GM18861 (cell line): ENCODE results near the gene CNNM3.
A peak's percentile ranks its signal among the peaks of the same experiment; 100 is the strongest.
"Not testable (repeated sequence)": the region's sequence is repeated elsewhere in the genome, so short reads cannot be mapped to it uniquely, and the experiment has no call there.

ENCODE experiments used
- ATAC-seq: cut with Tn5 transposase; IDR thresholded peaks from one replicate; pipeline ENCODE4 v1.9.1; 2021; ENCODE audit not compliant: unreplicated experiment

CNNM3 gene

DNA sequence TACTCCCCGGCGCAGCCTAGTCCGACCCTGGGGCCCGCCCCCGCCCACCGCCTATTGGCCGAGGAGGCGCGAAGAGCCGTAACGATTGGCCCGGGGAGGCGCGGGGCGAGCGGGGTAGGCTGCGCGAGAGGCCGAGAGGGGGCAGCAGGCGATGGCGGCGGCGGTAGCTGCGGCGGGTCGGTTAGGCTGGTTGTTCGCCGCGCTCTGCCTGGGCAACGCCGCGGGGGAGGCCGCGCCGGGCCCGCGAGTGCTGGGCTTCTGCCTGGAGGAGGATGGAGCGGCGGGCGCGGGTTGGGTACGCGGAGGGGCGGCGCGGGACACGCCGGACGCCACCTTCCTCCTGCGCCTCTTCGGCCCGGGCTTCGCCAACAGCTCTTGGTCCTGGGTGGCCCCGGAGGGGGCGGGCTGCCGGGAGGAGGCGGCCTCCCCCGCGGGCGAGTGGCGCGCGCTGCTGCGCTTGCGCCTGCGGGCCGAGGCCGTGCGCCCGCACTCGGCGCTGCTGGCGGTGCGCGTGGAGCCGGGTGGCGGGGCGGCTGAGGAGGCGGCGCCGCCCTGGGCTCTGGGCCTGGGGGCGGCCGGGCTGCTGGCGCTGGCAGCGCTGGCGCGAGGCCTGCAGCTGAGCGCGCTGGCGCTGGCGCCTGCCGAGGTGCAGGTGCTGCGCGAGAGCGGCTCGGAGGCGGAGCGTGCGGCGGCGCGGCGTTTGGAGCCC is at the start of gene CNNM3:
TSS of gene CNNM3 (plus strand) at position 142 of the 709 bp plus-strand sequence. CDS start at position 152, 10 bp downstream.
- peak; percentile 65 for ATAC-seq

DNA sequence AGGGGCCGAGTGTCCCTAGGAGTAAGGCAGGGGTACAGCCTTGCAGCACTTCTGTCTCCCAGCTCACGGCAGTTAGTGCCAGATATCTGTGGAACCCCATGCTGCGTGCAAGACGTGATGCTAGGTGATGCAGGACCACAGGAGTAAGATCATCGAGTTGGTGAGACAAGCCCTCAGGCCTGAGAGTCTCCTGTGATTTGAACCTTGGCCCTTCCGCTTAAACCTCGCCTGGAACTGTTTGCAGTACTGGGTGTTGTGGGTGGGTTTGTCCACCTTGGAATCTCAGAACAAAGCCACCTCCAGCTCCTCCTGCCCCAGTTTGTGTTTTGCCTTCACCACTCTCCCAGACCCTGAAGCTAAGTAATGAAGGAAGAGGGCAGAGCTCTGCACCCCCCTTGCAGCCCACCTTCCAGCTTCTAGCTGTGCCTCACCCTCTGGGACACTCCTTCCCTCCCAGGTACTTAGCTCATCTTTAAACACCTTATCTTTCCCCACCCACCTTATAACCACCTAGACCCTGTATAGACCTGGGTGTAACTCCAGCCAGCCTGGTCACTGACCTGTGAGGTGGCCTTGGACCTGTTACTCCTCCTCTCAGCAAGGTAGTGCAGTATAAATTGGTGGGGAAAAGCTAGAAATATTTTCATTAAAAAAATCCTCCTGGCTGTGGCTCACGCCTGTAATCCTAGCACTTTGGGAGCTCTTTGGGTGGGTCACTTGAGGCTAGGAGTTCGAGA is 48.8 kb upstream of the CNNM3 start:
- no peak for ATAC-seq

DNA sequence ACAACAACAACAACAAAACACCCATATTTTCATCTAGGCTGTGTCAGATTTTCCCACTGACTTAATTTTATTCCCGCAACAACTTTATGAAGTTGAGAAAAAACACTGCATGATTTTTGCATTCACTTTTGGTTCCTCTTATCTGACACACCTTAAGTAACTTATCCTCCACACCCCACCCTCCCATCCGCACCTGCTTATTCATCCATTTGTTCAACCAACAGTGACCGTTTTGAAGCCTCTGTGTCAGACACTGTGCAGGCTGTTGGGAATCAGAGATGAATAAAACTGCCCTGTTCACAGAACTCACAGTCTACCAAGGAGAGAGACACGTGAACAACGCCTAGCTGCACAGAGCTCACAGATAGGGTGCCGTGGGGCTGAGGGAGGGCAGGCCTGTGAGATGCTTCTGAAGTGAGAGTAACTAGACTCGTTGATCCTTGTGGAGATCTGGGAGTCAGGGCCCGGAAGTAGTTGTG is 47.9 kb upstream of the CNNM3 start:
- no peak for ATAC-seq

DNA sequence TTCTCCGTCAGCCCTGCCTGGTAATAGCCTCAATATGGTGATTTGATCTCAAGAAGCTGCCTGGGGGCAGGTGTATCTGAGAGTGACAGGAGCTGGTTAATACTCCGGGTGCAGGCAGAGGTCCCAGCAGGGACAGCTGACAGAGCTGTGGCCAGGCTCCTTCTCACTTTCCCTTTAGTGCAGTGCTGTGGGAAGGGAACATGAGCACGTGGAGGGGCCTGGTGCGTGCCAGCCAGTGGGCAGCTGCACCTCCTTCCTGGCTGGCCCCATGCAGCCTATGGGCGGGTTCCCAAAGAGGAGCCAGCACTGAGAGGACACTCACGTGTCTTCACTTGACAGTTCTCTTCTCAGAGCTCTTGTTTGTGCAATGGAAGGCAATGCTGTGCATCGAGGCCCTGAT is 46.3 kb upstream of the CNNM3 start:
- no peak for ATAC-seq

DNA sequence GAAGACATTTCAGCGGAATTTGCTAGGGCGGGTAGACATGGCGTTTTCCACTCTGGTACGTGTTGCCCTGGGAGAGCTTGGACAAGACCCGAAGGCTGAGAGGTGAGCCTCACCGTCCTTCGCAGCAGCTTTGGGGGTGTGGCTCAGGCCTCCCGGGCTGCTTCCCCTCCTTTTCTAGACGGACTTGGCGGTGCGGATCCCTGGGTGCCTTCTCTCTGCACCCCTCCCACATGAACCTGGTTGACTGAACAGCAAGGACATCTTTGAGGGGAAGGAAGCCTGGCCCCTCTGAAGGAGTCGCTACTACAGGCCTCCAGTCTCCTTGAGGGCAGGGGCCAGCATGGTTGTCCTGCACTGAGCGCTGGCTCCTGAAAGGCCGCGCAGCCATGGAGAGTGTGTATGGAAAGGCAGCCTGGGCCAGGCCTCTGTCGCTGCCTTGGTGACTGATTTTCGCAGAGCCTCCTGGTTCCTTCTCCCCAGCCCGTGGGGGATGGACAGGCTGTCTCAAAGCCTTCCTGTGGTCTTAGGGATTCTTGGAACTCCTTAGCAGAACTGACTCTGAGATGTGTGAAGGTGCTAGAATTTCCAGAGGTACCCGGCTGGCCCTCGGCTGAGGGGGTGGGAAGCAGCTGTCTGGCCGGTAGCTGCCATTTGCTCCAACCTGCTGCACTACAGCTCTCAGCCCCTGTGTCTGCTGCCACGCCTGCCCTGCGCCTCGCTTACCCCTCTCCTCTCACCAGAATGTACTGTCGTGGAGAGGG is 45.4 kb upstream of the CNNM3 start:
- ATAC-seq = no peak

DNA sequence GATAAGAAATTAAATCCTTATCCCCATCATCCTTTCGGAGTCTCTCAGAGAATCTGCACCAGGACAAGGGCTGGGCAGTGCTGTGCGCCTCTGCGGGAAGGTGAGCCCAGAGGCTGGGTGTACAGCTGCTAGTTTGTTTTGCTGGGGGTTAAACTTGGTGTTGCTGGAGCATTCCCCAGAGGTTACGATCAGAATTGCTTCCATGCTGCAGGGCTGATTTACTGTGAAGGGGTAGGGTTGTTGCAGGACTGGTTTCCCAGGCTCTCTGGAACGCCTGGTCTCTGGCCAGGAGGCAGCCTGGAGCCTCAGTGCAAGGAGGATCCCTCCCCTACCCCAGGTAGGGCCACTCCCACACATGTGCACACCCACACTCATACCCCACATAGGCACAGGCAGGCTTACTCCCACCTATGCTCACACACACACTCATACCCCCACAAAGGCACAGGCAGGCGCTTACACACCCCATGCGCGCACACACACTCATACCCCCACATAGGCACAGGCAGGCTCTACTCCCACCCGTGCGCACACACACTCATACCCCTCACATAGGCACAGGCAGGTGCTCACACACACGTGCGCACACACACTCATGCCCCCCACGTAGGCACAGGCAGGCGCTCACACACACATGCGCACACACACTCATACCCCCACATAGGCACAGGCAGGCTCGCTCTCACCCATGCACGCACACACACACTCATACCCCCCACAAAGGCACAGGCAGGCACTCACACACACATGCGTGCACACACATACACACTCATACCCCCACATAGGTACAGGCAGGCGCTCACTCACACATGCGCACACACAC is 44.1 kb upstream of the CNNM3 start:
- no peak for ATAC-seq

DNA sequence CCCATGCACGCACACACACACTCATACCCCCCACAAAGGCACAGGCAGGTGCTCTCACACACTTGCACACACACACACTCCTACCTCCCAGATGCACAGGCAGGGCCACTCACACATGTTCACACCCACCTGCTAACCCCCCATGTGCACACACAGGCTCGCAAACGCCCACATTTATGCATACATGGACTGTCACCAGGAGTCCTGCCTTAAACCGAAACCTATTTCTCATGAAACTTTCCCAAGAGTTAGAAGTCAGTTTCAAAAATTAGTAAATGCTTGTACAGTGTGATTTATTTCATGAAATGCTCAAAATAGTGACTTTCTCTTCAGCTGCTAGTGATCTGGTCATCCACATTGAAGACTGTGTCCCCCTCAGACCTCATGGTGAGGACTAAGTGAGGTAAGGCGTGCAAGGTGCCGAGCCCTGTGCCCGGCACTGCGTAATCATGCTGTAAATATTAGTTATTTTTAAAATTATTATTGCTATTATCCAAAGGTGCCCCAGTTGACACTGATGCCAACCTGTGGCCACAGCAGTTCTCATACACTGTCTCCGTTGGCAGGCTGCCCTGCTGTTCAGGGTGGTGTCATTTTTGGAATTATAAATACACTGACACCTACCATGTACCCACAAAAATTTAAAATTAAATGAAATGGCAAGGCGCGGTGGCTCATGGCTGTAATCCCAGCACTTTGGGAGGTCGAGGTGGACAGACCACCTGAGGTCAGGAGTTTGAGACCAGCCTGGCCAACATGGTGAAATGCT is 43.0 kb upstream of the CNNM3 start:
- no peak for ATAC-seq

DNA sequence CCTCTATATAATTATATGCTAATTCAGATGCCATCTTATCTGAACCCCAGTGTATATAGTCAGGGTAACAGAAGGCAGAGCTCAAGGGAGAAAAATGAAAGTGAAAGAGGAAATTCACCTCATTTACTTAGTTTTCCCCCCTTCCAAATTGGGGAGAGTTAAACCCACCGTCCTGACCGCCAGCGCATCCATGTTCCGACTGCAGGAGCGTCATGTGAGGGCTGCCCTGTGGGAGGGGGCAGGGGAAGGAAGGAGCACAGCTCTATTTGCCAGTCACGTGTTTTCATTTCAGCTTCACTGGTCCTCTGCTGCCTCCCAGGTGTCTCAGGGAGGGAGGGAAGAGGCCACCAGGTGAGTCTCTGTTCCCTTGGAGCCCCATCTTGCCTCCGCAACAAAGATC is 42.1 kb upstream of the CNNM3 start:
- ATAC-seq = no peak

DNA sequence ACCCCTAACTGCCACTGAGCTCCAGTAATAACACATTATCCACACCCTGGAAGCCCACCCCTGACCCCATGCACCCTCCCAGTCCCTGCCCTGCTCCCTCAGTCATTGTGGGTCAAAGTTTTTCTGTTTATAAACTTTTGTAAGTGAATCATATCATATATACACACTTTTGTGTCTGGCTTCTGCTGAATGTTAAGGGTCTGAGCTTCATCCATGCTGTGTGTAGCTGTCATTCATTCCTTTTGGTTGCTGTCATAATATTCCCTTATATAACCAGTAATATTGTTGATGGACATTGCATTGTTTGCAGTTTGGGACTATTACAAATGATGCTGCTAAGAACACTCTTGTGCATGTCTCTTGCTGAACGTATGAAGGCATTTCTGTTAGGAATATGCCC is 40.9 kb upstream of the CNNM3 start:
- no peak for ATAC-seq

DNA sequence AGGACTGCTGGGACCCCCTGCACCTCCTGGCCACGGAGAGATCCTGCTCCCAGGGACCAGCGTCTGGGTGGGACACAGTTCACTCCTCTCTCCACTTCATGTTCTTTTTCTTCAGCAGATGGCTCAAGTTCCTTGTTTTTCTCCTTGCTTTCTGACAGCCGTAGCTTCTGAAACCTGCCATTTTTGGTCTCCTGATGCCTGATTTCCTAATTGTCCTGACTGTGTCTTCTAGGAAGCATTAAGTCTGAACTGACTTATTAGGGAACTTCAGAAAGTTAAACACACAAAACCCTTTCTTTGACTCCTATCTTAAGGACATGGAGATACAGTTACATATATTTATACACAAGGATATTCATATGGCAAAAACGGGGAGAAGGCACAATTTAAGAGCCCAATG is 32.7 kb upstream of the CNNM3 start:
- no peak for ATAC-seq

DNA sequence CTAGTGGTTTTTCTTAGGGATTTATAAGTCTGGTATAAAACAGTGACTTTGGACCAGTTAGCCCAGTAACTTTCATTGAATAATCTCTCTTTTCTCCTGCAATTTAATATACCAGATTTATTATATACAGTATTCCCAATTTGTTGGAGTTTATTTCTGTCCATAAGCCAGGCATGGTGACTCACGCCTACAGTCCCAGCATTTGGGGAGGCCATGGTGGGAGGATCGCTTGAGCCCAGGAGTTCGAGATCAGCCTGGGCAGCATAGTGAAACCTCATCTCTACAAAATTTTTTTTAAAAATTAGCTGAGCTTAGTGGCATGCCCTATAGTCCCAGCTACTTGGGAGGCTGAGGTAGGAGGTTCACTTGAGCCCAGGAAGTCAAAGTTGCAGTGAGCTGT is 28.7 kb upstream of the CNNM3 start:
- no peak for ATAC-seq

DNA sequence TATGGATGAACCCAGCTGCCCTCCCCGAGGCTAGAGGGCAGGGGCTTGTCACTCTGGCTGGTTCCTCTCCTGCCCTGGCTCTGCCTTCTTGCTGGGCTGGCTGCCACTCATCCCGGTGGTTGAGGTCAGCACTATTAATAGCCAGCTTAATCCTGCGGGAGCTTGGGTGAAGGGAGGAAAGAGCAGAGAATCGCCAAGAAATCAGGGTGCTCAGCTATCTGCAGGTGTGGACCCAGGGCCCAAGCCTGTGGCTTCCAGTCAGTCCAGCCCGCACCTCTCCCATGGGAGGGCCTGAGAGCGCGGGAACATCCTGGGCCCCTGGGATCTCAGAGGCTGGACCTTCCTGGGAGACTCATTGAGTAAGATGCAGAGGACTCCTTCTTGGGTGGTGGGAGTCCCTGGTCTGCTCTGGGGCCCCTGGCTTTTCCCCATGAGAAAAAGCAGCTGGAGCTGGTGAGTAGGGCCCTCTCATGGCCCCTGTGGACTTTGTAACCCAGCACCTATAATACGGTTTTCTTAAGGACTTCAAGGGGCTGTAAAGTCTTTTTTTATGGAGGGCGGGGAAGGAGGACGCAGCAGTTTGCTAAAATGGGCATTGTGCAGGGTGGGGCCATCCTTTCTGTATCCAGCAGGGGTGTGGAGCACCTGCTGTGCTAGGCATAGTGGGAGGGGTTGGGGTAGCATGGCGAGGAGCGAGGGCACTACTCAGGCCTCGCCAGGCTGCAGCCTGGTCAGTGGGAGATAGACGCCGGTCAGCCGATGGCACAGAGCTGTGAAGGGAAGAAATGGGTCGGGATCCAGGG is 27.4 kb upstream of the CNNM3 start:
- no peak for ATAC-seq

DNA sequence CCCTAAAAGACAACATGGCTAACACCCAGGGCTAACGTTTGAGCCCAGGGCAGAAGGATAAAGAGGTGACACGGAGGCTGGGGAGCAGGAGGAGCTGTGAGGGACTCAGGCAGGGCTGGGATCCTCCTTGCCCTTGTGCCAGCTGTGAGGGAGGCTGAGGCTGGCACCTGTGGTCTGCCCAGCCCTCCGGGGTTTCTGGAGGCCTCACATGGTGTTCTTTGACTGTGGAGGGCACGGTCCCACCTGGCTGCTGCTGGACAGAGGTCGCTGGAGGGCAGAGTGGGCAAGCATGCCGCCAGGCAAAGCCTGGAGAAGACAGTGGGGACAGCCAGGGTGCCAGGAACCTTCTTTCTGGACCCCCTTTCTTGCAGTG is 26.8 kb upstream of the CNNM3 start:
- no peak for ATAC-seq

DNA sequence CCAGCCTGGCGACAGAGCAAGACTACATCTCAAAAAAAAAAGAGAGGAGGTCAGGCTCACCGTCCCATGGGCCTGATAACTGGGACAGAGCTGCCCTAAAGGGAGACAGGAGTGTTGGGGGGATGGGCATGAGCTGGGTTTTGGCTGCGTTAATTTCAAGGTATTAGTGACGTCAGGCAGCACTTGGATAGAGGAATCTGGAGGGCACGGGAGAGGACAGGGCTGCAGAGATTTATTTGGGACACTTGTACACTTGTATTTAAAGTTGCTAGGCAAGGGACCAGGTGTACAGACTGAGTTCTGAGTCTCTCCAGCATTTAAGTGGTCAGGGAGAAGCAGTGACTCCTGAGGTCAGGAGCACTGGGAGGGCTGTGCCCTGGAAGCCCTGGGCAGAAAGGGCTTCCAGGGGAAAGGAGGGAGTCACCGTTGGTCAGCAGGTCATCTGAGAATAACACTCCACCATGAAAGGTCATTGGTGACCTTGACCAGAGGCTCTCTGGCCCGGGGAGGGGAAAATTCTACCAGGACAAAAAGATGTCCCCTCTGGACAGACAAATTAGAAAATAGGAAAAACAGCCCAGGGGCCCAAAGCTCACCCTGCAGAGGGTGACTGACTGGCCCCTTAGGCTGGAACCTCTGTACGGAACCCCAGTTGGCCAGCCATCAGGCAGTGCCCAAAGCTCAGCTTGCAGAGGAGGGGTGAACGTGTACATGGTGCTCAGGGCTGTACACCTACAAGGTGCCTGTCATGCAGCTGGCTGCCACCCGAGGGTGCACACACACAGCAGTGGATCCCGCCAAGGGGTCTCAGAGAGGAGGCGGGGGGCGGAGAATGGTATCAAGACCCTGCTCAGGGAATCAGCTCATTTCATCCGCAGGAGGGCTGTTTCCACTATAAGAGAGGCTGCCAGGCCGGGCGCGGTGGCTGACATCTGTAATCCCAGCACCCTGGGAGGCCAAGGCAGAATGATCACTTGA is 23.0 kb upstream of the CNNM3 start:
- ATAC-seq = no peak

DNA sequence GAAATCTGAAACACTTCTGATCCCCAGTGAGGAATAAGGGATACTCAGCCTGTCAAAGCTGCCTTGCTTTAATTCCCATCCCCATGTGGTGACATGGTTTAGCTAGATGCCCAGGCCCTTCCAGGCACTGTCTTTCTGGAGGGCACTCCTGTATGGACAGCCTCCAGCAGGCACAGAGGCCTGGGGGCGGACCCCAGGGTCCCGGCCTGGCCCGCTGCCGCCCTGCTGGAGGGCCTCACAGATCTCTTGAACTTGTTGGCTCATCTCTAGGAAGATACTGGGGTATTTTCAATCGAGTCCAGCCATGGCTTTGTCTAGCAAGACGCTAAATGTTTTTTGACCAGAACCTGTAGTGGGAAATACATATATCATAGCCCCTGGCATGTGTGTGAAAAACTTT is 21.0 kb upstream of the CNNM3 start:
- ATAC-seq = no peak

DNA sequence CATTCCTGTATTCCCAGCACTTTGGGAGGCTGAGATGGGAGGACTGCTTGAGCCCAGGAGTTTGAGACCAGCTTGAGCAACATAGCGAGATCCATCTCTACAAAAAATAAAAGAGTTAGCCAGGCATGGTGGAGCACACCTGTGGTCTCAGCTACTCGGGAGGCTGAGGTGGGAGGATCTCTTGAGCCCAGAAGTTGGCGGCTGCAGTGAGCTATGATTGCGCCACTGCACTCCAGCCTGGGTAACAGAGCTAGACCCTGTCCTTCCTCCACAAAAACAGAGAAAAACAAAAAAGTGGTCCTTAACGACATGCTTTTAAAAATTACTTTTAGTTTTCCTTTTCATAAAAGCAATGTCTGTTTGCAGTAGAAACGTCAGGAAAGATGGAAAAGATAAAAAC is 19.6 kb upstream of the CNNM3 start:
- not testable (repeated sequence) for ATAC-seq

DNA sequence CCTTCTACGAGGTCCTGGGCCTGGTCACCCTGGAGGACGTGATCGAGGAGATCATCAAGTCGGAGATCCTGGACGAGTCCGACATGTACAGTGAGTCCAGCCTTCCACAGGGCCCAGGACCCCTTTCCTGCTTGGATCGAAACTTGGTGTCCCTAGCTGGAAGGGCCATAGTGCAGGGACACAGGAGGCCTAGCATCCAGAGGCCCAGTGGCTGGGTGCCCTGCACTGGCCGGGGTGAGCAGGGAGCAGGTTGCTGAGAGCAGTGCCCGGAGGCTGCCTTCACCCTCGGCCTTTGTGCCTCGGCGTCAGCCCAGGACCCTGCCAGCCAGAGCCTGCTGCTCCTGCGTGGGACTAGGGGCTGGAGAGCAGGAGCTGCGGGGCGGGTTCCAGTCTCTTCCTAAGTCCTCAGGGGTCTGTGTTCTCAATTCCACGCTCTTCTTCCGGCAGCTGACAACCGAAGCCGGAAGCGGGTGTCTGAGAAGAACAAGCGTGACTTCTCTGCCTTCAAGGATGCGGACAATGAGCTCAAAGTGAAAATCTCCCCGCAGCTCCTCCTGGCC is 18.9 kb upstream of the CNNM3 start:
- ATAC-seq = no peak
